K562 (cell line): ENCODE data around the gene SNX3. TPM values are rescaled to one million over a fixed set of nuclear protein-coding genes. Genes with fewer than 3 reads are reported as not detected.

Experiments
- ARHGAP35 ChIP-seq: fragments of 450-650 bp; IDR thresholded peaks from 2 replicates; pipeline ENCODE4 v1.6.1; 2018; ENCODE audit not compliant: partially characterized antibody
- CBX5 ChIP-seq: IDR thresholded peaks from 2 replicates; pipeline ENCODE4 v1.6.1; 2014; ENCODE audit warnings: low read depth, borderline replicate concordance
- CTBP1 ChIP-seq: fragments of 450-650 bp; IDR thresholded peaks from 2 replicates; pipeline ENCODE4 v1.6.1; 2016; ENCODE audit warnings: borderline replicate concordance
- EGR1 ChIP-seq: fragments of 450-650 bp; conservative IDR thresholded peaks from 2 replicates; pipeline ENCODE4 v1.6.1; 2017; ENCODE audit warnings: mild to moderate bottlenecking
- JUNB ChIP-seq: fragments of 450-650 bp; formaldehyde crosslinking; conservative IDR thresholded peaks from 2 replicates; pipeline ENCODE4 v1.4.0; 2020; ENCODE audit warnings: mild to moderate bottlenecking
- LCOR ChIP-seq: sonication (generic); formaldehyde crosslinking; IDR thresholded peaks from 2 replicates; pipeline ENCODE4 v1.8.0; 2022; ENCODE audit warnings: mild to moderate bottlenecking, missing genetic modification reagents
- NFIC ChIP-seq: fragments of 450-650 bp; IDR thresholded peaks from 2 replicates; pipeline ENCODE4 v1.6.1; 2017; ENCODE audit warnings: mild to moderate bottlenecking, inconsistent platforms
- PHF21A ChIP-seq: fragments of 450-650 bp; IDR thresholded peaks from 2 replicates; pipeline ENCODE4 v1.6.1; 2017; ENCODE audit warnings: low read depth, borderline replicate concordance
- SREBF1 ChIP-seq: fragments of 150-350 bp; IDR thresholded peaks from 2 replicates; pipeline ENCODE4 v1.6.1; 2014; ENCODE audit warnings: antibody characterized with exemption, low read depth, low read length, borderline replicate concordance
- SRSF7 ChIP-seq: fragments of 200-400 bp; formaldehyde crosslinking; optimal IDR thresholded peaks from 2 replicates; pipeline ENCODE3; 2017; ENCODE audit warnings: mild to moderate bottlenecking, low read depth, low read length
- TAF15 ChIP-seq: fragments of 200-400 bp; formaldehyde crosslinking; IDR thresholded peaks from 2 replicates; pipeline ENCODE4 v1.6.1; 2017; ENCODE audit warnings: mild to moderate bottlenecking, low read depth, low read length, moderate library complexity
- ZC3H8 ChIP-seq: fragments of 450-650 bp; IDR thresholded peaks from 2 replicates; pipeline ENCODE4 v1.6.1; 2017
- ZNF232 ChIP-seq: sonication (generic); formaldehyde crosslinking; IDR thresholded peaks from 2 replicates; pipeline ENCODE4 v1.8.0; 2022; ENCODE audit warnings: mild to moderate bottlenecking, missing genetic modification reagents
- ZNF282 ChIP-seq: sonication (generic); formaldehyde crosslinking; IDR thresholded peaks from 2 replicates; pipeline ENCODE4 v1.8.1; 2023; ENCODE audit warnings: missing genetic modification reagents
- ZNF436 ChIP-seq: fragments of 250-450, 450-650 bp; sonication (Bioruptor Pico); formaldehyde crosslinking; IDR thresholded peaks from 2 replicates; pipeline ENCODE4 v1.7.0; 2020; ENCODE audit warnings: mild to moderate bottlenecking
- ZNF696 ChIP-seq: fragments of 250-450 bp; sonication (Bioruptor Pico); conservative IDR thresholded peaks from 2 replicates; pipeline ENCODE4 v1.4.0; 2020; ENCODE audit warnings: mild to moderate bottlenecking, moderate library complexity
- polyA plus RNA-seq, 8 experiments: library from polyadenylated mRNA; depleted of rRNA in 4 of 8; stranded (reverse) in 5 of 8; unstranded in 3 of 8; fragments of >200 nt; fragmentation: Nextera tagmentation in 2 of 8; fragmentation: Illumina TruSeq in 1 of 8; extraction: Ambion mirVana in 2 of 8; extraction: Trizol in 1 of 8; gene quantifications; 2 replicates each; pipeline versions ENCODE4 v1.2.1 to v1.2.3, GENCODE V29; 2011 to 2014; ENCODE audit warnings: inconsistent platforms in 1 of 8, missing spikeins in 1 of 8
- total RNA-seq, 7 experiments: library from RNA; depleted of rRNA in 6 of 7; stranded (reverse); fragments of >200 nt in 6 of 7; fragmentation: Illumina TruSeq in 2 of 7; extraction: Trizol in 2 of 7; gene quantifications; 2 replicates each; pipeline versions ENCODE4 v1.2.1 to v1.2.3, GENCODE V29; 2011 to 2021; ENCODE audit warnings: low replicate concordance in 1 of 7
- TF ChIP-seq, protein P1 (sequence below): fragments of 200-800 bp; sonication (Bioruptor generic); IDR thresholded peaks from 2 replicates; pipeline ENCODE4 v1.6.1; 2017; ENCODE audit warnings: missing genetic modification characterization, missing compliant biosample characterization
- TF ChIP-seq, protein P2 (sequence below): fragments of 250-450 bp; sonication (Bioruptor Pico); IDR thresholded peaks from 2 replicates; pipeline ENCODE4 v1.8.0; 2022; ENCODE audit warnings: moderate library complexity, mild to moderate bottlenecking, inconsistent platforms
- TF ChIP-seq, protein P3 (sequence below): sonication (generic); formaldehyde crosslinking; IDR thresholded peaks from 2 replicates; pipeline ENCODE4 v1.8.0; 2023; ENCODE audit warnings: mild to moderate bottlenecking, missing genetic modification reagents
- TF ChIP-seq, protein P4 (sequence below): fragments of 250-450 bp; sonication (Bioruptor Pico); IDR thresholded peaks from 2 replicates; pipeline ENCODE4 v1.5.0; 2021; ENCODE audit warnings: mild to moderate bottlenecking, moderate library complexity

SNX3 gene
- total and polyA plus RNA-seq, 9 of the 15 experiments (the other 6 are each of a cell fraction or from before 2014, with no cell fraction given): 48.9 to 410 (median 159) TPM

DNA sequence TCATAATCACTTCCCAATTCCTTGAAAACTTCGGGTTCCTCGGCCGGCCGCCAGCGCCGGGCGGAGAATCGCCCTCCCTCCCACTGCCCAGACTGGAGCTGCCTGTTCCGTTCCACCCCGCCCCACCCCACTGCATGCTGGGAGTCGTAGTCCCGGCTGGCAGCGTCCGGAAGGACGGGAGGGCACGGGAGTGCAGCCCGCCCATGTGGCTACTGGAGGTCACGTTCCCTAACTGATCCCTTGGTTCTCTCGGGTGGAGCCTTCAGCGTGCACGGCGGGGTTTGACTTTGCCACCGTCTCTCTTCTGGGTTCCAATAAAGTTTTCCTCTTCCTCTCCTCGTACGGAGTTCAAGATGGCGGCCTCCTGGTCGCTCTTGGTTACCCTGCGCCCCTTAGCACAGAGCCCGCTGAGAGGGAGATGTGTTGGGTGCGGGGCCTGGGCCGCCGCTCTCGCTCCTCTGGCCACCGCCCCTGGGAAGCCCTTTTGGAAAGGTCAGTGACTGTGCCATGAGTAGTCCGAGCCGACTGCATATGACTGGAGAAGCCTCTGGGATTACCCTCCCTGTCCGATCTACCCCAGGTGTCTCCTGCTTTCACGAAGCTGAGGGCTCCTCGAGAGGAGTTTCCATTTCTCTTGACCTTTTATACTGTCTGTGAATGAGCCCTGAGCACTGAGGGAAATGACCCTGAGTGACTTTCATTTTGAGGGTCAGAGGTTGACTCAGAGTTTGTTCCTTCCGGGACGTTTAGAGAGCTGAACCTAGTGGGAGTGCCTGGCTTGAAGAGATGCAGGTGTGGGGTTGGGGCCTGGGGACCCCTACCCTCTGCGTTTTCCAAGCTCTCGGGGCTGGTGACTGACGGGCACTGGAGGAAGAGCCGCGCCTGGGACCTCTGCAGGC lies 34.1 kb upstream of the SNX3 start, which contains the start of gene AFG1L (continued):
- TF ChIP-seq, protein P1, sequence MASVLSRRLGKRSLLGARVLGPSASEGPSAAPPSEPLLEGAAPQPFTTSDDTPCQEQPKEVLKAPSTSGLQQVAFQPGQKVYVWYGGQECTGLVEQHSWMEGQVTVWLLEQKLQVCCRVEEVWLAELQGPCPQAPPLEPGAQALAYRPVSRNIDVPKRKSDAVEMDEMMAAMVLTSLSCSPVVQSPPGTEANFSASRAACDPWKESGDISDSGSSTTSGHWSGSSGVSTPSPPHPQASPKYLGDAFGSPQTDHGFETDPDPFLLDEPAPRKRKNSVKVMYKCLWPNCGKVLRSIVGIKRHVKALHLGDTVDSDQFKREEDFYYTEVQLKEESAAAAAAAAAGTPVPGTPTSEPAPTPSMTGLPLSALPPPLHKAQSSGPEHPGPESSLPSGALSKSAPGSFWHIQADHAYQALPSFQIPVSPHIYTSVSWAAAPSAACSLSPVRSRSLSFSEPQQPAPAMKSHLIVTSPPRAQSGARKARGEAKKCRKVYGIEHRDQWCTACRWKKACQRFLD (CRISPR knock-in tag): peak; percentile 89
- TF ChIP-seq LCOR (CRISPR knock-in tag) (peak; percentile 80), JUNB (CRISPR knock-in tag) (no peak), ZNF282 (CRISPR knock-in tag) (no peak), SRSF7 (no peak), EGR1 (no peak), ZNF232 (CRISPR knock-in tag) (no peak), CBX5 (no peak), ZC3H8 (no peak), NFIC (peak; percentile 63), ZNF696 (CRISPR knock-in tag) (no peak), PHF21A (no peak), TAF15 (no peak), ARHGAP35 (no peak), ZNF436 (CRISPR knock-in tag) (no peak), CTBP1 (peak; percentile 45), SREBF1 (peak; percentile 60; the same call in 1 of the 2 replicates)
- TF ChIP-seq, protein P2, sequence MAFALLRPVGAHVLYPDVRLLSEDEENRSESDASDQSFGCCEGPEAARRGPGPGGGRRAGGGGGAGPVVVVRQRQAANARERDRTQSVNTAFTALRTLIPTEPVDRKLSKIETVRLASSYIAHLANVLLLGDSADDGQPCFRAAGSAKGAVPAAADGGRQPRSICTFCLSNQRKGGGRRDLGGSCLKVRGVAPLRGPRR (CRISPR knock-in tag): no peak
- TF ChIP-seq, protein P3, sequence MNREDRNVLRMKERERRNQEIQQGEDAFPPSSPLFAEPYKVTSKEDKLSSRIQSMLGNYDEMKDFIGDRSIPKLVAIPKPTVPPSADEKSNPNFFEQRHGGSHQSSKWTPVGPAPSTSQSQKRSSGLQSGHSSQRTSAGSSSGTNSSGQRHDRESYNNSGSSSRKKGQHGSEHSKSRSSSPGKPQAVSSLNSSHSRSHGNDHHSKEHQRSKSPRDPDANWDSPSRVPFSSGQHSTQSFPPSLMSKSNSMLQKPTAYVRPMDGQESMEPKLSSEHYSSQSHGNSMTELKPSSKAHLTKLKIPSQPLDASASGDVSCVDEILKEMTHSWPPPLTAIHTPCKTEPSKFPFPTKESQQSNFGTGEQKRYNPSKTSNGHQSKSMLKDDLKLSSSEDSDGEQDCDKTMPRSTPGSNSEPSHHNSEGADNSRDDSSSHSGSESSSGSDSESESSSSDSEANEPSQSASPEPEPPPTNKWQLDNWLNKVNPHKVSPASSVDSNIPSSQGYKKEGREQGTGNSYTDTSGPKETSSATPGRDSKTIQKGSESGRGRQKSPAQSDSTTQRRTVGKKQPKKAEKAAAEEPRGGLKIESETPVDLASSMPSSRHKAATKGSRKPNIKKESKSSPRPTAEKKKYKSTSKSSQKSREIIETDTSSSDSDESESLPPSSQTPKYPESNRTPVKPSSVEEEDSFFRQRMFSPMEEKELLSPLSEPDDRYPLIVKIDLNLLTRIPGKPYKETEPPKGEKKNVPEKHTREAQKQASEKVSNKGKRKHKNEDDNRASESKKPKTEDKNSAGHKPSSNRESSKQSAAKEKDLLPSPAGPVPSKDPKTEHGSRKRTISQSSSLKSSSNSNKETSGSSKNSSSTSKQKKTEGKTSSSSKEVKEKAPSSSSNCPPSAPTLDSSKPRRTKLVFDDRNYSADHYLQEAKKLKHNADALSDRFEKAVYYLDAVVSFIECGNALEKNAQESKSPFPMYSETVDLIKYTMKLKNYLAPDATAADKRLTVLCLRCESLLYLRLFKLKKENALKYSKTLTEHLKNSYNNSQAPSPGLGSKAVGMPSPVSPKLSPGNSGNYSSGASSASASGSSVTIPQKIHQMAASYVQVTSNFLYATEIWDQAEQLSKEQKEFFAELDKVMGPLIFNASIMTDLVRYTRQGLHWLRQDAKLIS (CRISPR knock-in tag): peak; percentile 87
- TF ChIP-seq, protein P4, sequence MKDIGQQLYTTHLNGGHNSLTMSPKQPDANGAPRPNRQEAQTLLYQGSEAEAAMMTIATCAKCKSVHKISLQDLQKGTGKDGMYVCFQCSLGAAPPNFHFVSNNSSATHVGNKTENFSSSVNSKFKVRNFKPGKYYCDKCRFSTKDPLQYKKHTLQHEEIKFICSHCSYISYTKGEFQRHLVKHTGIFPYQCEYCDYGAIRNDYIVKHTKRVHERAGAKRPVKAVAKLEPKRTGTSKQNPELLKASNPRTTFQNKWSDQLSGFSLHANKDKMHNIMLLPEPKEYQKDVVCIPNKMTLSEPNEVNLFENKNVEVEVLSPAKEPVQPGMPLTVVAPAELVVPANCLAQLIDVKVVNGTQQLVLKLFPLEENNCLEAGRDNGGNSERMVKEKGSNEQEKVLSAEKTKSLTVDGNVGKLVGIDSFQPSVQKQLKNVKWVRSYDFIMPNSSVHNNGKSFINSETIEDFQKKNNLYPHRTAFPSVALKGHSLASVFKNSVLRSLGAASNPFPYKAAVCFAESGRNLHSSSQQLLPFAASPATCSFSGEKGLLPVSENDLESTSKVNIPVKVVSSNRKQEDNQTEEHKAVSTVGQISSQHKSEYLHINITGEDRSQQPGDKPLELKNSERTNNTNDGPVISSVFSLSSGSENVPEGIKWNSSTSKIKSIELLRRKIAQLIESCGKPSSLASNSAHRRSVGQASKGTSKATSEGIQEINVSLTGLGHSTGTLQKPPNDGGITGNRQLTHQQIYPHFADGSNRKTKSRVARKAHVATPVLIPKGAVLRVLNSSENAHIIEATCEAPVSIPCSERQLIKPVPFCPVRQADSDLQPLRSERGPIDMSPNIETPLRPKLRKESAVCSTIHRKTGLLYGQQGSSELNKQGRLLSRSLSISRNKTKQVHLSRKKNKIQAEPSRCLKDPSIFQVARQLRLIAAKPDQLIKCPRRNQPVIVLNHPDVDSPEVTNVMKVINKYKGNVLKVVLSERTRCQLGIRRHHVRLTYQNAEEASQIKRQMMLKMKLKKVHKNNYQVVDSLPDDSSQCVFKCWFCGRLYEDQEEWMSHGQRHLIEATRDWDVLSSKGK (CRISPR knock-in tag): no peak
